CD1c-positive myeloid dendritic cell (primary cell): Measurements from ENCODE around the gene HLA-DQB1.
"Not testable (repeated sequence)": the region's sequence is repeated elsewhere in the genome, so short reads cannot be mapped to it uniquely, and the experiment has no call there.

Source experiments
- DNase-seq: peaks from one replicate; pipeline ENCODE4 v3.0.0-alpha.2; 2016; ENCODE audit errors: extremely low spot score

Gene HLA-DQB1

DNA sequence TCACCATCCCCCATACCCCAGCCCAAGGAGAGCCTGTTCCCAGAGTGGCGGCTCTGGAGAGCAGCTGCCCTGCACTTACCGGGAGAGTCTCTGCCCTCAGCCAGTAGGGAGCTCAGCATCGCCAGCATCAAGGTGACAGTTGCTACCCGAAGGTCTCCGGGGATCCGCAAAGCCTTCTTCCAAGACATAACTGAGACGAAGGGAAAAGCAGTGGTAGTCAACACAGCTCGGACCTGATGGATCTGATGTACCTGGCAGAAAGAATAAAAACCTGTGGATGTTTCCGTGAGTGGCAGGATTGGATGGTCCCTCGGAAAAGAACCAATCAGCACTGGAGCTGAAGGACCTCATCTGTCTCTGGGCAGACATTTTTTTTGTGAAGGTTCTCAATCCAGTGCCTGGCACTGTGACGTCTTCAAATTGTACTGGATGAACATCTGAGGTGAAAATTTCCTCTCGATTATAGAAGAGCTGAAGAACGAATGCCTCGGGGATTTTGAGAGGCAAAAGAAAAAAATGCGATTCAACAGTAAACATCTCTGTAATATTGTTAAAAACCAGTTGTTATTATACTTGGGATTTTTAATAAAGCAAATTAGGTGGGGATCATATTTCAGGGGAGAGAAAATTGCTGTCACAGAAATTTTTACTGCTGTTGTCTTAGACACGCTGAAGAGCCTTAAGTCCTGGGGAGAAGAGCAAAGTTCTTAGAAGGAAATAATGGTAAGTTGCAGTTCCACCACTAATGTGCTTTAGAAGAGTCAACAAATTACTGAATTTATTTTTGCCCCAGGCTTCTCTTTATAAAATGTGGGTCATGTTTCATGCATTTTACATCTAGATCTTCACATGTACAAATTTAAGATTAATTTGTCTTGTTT, at the start of gene HLA-DQB1:
Gene HLA-DQB1, minus strand, starts transcription at position 238 of the 881 bp plus-strand sequence. Its CDS starts 50 bp downstream, at position 188.
- DNase-seq: peak; percentile 92

DNA sequence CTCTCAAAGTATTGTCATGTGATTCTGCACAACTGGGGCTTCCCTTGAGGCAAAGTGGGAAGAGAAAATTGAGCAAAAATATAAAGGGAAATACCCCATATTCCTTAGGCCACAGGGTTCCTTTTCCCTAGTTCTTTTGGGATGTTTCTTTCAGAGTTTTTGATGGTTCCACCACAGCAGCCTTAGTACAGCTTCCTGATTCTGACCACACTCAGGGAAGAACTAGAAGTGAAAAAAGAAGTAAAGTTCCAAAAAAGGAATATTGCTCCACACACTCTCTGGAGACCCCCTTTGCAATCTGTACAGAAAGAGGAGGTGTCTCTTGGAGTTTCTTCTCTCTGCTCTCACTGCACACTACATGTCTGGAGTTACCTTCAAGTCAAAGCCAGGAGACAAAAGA, 46.8 kb upstream of the HLA-DQB1 start:
- peak; percentile 48 for DNase-seq

DNA sequence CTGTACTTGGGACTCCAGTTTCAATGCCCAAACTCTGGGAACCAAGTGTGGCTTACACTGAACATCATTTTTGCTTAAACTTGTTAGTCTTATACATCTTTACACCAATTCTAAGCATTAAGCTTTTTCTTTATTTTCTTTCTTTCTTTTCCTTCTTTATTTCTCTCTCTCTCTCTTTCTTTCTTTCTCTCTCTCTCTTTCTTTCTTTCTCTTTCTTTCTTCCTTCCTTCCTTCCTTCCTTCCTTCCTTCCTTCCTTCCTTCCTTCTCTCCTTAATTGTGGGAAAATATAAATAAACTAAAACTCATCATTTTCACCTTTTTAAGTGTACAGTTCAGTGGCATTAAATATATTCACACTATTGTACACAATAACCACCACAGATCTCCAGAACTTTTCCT, 43.2 kb upstream of the HLA-DQB1 start:
- no peak for DNase-seq

DNA sequence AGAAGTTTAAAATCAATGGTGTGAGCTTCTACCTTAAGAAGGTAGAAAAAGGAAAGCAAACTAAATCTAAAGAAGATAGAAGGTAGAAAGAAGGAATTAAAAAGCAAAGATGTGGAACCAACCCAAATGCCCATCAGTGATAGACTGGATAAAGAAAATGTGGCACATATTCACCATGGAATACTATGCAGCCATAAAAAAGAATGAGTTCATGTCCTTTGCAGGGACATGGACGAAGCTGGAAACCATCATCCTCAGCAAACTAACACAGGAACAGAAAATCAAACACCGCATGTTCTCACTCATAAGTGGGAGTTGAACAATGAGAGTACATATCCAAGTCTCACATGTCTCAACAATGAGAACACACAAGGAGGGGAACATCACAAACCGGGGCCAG, 38.7 kb upstream of the HLA-DQB1 start:
- not testable (repeated sequence) for DNase-seq

DNA sequence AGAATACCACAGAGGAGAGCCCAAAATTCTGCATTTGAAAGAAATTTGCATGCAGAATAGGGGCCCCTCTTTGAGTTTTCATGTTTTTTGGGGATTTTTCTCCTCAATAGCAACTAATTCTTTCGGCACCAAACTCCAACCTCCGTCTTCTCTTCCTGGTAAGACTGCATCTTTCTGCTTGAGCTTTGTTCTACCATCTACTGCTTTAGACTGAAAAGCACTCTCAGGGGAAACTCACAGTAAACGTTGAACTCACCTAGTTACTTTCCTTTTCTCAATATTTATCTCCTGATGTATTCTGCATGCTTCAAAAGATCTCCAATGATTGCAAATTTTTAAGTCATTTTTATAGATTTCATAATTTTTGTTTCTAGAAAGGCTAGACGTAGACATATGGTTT, 36.9 kb upstream of the HLA-DQB1 start:
- no peak for DNase-seq

DNA sequence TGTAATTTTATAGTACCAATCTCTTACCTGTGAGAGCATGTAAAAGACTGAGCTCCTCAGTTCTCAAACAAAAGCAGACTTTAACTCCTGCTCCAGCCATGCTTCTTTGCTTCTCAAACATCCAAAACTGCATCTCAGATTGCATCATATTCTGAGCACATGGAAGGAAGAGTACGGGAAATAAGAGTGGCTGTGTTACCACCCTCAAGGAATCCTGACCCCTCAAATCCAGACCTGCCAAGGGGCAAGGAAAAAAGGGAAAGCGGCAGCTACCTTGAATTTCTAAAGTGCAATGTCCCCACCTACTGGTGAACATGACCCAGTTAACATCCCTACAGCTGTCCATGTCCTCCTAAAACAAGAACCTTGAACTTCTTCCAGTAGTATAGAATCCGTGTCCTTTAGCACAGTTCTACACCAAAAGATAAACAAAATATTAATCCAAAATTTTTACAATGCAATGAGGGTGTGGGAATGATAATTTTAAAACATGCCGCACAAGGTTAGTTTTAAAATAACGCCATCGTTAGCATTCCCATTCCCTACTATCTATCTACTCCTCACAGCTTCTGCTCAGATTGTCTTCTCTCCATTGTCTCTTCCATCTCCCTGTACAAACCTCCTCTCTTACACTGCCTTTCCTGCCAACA, 34.1 kb upstream of the HLA-DQB1 start:
- DNase-seq: peak; percentile 73

DNA sequence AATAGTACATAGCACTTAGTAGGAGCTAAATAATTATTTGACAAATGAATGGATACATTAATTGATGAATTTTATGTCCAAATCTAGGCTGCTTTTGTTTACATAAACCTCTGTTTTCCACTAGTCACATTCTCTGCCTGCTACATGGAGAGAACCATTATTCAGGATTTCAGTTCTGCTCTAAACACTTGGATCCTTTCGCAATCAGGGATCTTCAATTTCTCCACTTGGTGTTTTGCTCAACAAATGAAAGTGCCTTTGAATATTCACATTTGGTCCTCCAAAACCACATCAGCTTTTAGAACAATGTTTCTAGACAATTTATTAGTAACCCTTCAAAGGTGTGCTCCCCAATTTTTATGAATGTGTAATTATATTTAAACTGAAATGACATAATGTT, 30.6 kb upstream of the HLA-DQB1 start:
- peak; percentile 20 for DNase-seq

DNA sequence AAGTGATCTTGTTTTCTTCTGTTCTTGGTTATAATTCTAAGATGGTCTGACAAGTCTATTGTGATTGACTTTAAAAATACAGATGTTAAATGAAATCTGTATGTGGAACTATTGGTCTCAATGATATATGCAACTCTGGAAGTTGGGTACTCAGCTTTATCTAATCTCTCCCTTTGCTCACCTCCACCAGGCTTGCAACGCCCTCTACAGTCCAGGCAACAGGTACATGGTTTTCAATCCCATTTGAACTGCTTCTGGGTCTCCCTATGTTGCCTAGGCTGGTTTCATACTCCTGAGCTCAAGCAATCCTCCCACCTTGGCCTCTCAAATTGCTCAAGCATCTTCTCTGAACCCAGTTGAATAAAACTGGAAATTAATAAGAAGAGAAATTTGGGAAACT, 25.6 kb upstream of the HLA-DQB1 start:
- no peak for DNase-seq

DNA sequence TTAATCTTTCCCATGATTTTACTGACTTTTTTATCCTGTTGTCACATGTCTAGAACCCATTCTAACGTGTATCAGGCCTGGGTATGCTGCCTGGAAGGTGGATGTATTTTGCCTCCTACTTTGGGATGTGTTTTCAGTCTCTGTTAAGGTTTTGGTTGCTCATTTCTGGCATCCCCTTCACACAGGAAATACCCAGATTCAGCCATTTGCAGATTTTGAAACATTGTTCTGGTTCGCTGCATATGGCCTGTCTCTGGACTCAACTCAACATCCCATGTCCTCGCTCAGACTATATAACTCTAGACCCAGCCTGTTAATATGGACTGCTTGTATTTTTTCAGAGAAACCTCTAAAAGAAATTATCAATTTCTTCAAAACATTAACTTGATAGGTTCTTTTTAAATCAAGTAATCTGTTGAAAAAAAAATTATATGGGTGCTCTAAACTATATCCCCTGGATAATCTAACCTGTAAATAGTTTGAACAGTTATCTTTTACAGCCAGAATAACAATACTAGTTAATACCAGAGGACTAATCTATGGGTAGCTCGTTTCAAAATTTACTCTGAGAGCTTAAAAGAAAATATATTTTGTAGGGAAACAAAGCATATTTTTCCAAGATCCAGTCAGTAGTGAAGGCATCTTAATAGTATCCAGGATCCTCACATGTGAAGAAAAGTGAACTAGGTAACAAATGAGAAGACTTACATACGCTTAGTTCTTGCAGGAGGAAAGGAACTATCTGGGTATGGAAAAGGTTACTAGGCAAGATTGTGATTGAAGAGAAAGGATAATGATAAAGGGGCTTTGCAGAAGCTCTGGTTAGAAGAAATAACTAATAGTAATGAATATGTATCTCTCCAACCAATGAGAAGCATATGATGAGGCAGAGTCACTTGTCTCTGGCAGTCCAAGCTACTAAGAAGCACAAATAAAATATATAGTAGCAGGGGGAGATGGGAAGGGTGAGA, 23.4 kb upstream of the HLA-DQB1 start:
- DNase-seq: peak; percentile 67

DNA sequence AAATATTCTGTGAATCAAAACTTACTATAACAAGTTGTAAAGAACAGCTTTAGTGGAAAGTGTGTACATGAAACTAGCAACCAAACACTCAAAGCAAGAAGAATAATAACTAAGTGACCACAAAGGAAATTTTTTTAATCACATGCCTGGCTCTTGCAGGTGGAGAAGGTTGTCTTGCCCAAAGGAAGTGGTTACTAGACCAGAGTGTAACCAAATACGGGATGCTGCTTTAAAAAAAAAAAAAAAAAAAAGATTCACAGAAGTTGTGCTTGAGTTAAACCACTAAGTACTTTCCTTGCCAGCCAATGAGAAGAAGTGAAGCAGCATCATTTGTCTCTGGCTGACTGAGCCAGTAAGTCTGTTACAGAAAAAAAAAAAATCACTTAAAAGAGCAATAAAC, 19.1 kb upstream of the HLA-DQB1 start:
- DNase-seq: peak; percentile 73

DNA sequence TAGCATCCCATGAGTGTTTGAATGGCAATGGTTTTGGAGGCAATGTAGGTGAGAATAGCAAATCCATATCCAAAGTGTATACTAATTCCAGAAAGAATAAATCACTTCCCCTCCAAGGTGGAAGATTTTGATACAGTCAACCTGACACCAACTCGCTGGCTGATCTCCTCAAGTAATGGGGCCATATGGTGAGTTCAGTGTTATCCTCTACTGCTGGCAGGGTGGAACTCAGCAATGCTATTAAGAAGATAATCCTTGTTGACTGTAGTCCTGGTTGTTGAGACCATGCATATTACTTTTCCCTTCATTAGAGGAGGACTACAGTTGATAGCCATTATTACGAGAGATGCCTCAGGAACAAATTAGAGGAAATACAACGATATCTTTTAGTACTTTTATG, 17.8 kb upstream of the HLA-DQB1 start:
- no peak for DNase-seq

DNA sequence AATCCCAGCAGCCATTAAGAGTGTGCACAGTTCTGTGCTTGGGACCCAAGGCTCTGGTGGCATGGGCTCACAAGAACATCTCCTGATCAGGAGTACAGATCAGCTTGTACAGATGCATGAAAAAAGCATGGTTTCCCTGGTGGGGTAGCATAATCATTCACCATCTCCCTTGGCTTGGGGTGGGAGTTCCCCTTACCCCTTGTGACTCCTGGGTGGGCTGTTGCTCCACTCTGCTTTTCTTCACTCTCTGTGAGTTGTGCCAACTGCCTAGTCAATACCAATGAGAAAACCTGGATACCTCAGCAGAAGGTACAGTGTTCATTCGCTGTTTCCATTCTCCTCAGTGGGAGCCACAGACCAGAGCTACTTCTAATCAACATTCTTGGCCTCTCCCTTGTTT, 13.6 kb upstream of the HLA-DQB1 start:
- no peak for DNase-seq

DNA sequence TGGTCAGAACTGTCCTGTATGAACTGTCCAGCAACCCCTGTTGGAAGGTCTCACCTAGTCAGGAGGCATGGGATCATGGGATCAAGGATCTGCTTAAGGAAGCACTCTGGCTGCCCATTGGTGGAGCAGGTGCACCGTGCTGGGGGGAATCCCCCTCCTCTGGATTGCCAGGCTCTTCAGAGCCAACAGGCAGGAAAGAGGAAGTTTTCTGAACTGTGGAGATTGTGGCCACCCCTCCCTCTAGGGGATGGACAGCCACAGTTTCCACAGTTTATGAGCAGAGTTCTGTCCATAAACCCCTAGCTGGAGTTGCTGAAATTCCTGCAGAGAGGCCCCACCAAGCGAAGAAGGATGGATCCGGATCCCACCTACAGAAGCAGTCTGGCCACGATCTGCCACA, 13.0 kb upstream of the HLA-DQB1 start:
- no peak for DNase-seq

DNA sequence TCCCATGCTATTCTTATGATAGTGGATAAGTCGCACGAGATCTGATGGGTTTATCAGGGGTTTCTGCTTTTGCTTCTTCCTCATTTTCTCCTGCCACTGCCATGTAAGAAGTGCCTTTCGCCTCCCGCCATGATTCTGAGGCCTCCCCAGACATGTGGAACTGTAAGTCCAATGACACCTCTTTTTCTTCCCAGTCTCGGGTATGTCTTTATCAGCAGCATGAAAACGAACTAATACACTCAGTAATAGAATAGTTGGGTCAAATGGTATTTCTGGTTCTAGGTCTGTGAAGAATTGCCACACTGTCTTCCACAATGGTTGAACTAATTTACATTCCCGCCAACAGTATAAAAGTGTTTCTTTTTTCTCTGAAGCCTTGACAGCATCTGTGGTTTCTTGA, 7.7 kb upstream of the HLA-DQB1 start:
- DNase-seq: not testable (repeated sequence)

DNA sequence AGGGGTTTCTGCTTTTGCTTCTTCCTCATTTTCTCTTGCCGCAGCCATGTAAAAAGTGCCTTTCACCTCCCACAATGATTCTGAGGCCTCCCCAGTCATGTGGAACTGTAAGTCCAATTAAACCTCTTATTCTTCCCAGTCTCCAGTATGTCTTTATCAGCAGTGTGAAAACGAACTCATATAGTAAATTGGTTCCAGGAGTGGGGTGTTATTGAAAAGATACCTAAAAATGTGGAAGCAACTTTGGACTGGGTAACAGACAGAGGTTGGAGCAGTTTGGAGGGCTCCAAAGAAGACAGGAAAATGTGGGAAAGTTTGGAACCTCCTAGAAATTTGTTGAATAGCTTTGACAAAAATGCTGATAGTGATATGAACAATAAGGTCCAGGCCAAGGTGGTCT, 5.5 kb upstream of the HLA-DQB1 start:
- not testable (repeated sequence) for DNase-seq

DNA sequence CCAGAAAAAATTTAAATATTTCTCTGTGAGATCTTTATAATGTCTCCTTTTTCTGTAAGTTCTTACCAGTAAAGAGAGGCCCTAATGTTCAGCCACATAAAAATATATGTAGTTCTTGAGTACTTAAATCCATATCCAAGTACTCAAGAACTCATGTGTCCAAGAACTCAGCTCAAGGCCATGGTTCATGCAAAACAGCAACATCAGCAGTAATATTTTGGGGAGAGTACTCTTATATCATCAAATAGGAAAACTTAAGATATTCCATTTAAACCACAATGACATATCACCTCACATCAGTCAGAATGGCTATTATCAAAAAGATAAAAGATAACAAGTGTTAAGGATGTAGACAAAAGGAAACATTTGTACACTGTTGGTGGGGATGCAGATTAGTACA, 3.4 kb upstream of the HLA-DQB1 start:
- no peak for DNase-seq

DNA sequence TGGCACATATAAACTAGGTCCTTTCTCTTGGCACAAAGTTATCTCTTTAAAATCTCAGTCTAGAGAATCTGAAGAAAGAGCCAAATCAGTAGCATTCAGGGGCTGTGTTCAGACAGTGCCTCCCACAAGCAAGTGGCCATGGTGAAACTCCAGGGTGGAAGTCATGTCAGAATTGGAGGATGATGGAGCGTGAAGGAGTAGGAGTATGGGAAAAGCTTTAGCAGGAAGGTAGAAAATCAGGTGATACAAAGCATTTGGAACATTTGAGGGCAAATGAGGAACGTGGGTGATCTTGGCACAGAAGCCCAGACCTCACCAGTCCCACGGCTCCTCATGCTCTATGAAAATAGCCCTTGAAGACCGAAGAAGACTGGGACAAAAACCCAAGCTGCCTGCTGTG, 2.8 kb upstream of the HLA-DQB1 start:
- no peak for DNase-seq

DNA sequence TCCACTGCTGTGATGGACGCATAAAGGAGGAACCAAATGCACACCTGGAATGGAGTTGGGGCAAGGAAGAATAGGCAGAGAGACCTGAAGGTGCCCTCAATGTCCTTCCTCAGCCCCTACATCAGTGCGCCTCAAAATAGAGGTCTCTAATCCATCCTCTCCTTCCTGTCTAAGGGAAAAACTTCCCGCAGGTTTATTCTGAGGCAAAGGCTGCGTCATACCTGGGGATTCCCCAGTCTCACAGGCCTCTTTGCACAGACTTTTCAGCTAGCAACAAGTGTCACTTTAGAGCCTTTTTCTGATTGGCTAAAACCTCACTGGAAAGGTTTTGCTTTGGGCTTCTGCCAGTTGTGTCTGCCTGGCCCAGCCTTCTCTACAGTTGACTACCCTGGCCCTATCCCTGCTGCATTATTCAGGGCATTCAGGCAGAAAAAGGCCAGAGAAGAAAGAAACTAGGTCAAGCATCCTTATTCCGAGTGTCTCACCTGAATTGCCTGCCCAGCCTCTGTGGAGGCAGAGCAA, 1.8 kb upstream of the HLA-DQB1 start:
- DNase-seq: peak; percentile 88

DNA sequence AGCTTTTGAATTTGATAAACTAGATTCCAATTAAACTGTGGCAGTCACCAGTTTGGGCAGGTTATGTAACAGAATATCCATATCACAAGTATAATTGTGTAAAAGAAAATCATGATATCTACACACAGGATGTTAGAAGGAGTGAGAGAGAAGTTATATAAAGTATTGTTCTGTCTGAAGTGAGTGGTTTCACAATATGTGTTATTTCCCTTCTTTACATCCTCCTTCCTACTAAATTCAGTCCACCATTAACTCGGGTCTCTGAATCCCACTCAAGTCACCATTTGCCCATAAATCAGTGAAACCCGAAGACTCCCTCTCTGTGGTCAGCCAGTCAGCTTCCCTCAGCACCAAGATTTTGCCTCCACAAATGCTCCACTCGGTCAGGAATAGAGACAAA, 796 bp downstream of the HLA-DQB1 start:
- peak; percentile 41 for DNase-seq

DNA sequence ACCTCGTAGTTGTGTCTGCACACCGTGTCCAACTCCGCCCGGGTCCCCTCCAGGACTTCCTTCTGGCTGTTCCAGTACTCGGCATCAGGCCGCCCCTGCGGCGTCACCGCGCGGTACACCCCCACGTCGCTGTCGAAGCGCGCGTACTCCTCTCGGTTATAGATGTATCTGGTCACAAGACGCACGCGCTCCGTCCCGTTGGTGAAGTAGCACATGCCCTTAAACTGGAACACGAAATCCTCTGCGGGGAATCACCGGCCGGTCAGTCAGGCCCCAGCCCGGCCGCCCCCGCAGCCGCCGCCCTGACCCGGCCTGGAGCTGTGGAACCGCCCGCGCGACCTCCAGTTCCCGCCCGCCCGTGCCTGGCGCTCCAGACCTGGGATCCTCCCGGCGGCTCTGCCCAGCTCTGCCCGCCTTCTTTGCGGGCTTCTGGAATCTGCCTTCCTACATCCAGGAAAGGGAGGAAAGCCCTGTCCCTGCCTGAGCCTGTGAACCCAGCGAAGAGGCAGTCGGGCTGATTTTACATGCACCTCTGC, 1.6 kb downstream of the HLA-DQB1 start:
- DNase-seq: peak; percentile 66

DNA sequence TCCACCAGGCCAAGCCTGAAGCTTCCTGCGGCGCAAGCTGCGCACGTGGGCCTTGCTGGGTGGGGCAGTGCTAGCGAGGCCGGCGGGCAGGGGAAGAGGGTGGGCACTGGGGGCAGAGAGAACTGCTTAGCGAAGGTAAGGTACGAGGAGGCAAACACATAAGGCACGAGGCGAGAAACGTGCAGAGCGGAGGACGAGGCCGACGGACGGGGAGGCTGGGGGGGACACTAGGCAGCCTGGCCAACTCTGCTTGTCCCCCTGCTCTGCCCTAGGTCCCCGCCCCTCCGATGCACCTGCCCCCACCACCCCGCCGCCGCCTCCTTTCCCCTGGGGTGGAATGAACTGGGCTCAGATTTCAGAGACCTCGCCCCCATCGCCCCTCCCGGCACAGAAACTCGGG, 2.1 kb downstream of the HLA-DQB1 start:
- DNase-seq: no peak

DNA sequence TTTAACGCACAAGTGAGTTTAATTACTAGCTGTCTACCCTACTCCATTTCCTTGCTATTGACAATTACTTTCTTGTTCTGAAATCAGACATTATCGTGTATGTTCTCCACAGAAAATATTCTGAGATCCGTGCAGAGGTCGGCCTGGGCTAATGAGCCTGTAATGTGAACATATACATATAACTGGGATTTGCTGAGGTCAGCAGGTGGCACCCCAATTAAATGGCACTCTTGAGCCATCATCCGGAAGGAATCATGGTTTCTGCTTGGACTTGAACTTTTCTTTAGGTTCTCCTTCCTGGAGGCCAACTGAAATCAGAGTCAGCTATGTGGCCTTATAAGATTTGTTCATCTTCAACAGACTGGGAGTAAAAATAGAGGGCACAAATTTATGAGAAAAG, 3.6 kb downstream of the HLA-DQB1 start:
- DNase-seq: no peak
